GM12873 (cell line): Measurements from ENCODE around the gene ENOPH1.

Source experiments
- CTCF ChIP-seq: IDR thresholded peaks from 2 replicates; pipeline ENCODE4 v1.5.1; 2012; ENCODE audit warnings: low read depth, mild to moderate bottlenecking, moderate library complexity, low read length, control low read depth; ENCODE audit not compliant: insufficient read depth; ENCODE audit errors: missing control alignments

ENOPH1 gene

GRCh38 chr4:82397527-82397926, 32.9 kb upstream of the ENOPH1 start:
- TF ChIP-seq CTCF, result no peak

GRCh38 chr4:82398263-82398662, 32.1 kb upstream of the ENOPH1 start:
- TF ChIP-seq CTCF, result no peak

- no peak for TF ChIP-seq CTCF
These were observed 28.8 kb upstream of the ENOPH1 start for GRCh38 chr4:82401600-82401999.

GRCh38 chr4:82402196-82402775, 28.1 kb upstream of the ENOPH1 start:
- TF ChIP-seq CTCF, result no peak

- TF ChIP-seq CTCF, result no peak
These were observed 26.7 kb upstream of the ENOPH1 start for GRCh38 chr4:82403725-82404124.

- TF ChIP-seq CTCF, result no peak
These were observed 14.4 kb upstream of the ENOPH1 start for GRCh38 chr4:82415922-82416365.

GRCh38 chr4:82419451-82419850, 10.9 kb upstream of the ENOPH1 start:
- TF ChIP-seq CTCF, result no peak
